Measurements from ENCODE around the gene IPO4. TPM values are rescaled to one million over a fixed set of nuclear protein-coding genes. Genes with fewer than 3 reads are reported as not detected.
A peak's percentile ranks its signal among the peaks of the same experiment; 100 is the strongest.

Gene IPO4
- total and polyA plus RNA-seq, 10 of the 15 experiments (the other 5 are each of a cell fraction or from before 2014, with no cell fraction given) = 7.8 to 139 (median 37.6) TPM

DNA sequence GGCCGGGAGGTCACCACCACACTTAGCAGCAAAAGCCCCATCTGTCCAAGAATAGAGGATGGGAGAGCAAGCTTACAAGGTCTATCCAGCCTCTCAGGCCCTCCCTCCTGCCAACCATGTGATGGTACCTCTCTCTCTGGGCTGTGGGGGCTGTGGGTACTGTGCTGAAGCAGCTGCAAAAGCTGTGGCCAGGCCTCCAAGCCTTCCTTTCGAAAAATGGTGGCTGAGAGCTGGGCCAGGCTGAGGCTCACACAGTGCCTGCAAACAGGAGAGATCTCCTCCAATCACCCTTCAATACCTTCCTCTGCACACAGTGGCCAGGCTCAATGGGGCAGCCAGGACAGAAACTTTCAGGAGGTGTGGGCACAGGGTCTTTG is 1.1 kb downstream of the IPO4 start (continued):
- TF ChIP-seq, protein P1, sequence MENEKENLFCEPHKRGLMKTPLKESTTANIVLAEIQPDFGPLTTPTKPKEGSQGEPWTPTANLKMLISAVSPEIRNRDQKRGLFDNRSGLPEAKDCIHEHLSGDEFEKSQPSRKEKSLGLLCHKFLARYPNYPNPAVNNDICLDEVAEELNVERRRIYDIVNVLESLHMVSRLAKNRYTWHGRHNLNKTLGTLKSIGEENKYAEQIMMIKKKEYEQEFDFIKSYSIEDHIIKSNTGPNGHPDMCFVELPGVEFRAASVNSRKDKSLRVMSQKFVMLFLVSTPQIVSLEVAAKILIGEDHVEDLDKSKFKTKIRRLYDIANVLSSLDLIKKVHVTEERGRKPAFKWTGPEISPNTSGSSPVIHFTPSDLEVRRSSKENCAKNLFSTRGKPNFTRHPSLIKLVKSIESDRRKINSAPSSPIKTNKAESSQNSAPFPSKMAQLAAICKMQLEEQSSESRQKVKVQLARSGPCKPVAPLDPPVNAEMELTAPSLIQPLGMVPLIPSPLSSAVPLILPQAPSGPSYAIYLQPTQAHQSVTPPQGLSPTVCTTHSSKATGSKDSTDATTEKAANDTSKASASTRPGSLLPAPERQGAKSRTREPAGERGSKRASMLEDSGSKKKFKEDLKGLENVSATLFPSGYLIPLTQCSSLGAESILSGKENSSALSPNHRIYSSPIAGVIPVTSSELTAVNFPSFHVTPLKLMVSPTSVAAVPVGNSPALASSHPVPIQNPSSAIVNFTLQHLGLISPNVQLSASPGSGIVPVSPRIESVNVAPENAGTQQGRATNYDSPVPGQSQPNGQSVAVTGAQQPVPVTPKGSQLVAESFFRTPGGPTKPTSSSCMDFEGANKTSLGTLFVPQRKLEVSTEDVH (IDR thresholded peaks at IDR 0.05; ENCODE audit: low read depth, partially characterized antibody) = no peak
- TF ChIP-seq, protein P2, sequence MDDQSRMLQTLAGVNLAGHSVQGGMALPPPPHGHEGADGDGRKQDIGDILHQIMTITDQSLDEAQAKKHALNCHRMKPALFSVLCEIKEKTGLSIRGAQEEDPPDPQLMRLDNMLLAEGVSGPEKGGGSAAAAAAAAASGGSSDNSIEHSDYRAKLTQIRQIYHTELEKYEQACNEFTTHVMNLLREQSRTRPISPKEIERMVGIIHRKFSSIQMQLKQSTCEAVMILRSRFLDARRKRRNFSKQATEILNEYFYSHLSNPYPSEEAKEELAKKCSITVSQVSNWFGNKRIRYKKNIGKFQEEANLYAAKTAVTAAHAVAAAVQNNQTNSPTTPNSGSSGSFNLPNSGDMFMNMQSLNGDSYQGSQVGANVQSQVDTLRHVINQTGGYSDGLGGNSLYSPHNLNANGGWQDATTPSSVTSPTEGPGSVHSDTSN (IDR thresholded peaks at IDR 0.05; ENCODE audit: insufficient replicate concordance, low read depth, low read length) = no peak
- no peak for TF ChIP-seq DPF2 (IDR thresholded peaks at IDR 0.05)
- TF ChIP-seq SMAD5 (IDR thresholded peaks at IDR 0.05; ENCODE audit: low read depth) = no peak
- no peak for TF ChIP-seq ZNF217 (IDR thresholded peaks at IDR 0.05)

DNA sequence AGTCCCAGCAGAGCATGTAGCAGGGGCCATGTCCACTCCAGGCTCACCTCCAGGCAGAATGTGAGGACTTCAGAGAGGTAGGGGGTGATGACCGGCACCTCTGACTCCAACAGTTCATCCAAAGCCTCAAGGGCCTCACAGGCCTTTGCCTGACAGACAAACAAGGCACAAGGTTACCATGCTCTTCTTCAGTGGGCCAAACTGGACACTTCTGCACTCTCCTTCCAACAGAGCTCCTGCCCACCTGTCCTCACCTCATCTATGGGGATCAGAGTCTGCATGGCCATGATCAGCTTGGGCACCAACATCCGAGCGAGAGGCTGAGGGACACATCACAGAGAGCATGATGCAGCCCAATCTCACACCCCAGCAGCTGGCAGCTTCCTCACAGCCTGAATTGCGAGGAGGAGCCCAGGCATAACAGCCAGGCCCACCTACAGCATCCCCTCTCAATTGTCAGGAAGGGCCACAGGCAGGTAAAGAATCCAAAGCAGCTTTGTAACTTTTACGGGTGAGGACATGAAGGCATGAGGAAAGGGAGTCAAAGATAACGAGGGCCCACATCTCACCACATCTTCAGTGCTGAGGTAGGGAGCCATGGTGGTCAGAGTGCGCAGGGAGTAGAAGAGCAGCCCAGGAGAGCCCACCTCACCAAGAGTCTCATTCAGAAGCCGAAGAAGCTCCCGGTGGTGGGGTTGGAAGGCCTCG is 1.6 kb downstream of the IPO4 start:
- Histone ChIP-seq H3K4me1 (ENCODE audit: control insufficient read depth, insufficient read depth, low read length) (0 out of 2 replicates have a peak, but pooled peaks cover 4% of the 10 kb centered on the region), H4K20me1 (ENCODE audit: control insufficient read depth, insufficient read depth) (no peaks in the 10 kb centered on the region), H3K27ac (ENCODE audit: control insufficient read depth, insufficient read depth) (no peak overlapping the region), H3K4me2 (ENCODE audit: control insufficient read depth, insufficient read depth) (peak overlapping the region; percentile 78; the same call in 1 of the 2 replicates), H3K36me3 (ENCODE audit: control insufficient read depth in 2 of 2, insufficient read depth in 2 of 2, low read length in 1 of 2) (peaks cover 17 to 28% of the 10 kb centered on the region in 2 experiments), H3K9ac (ENCODE audit: control insufficient read depth, insufficient read depth, low read length) (no peak overlapping the region; the same call in 1 of the 2 replicates), H3K27me3 (replicated peaks in 1 of 2; ENCODE audit: control insufficient read depth in 2 of 2, insufficient read depth in 2 of 2, low read length in 1 of 2) (no peaks in the 10 kb centered on the region), H3K4me3 (no peak overlapping the region), H3K79me2 (ENCODE audit: control insufficient read depth, insufficient read depth, low read length) (peaks cover 20% of the 10 kb centered on the region), H2AFZ (ENCODE audit: control insufficient read depth, low read depth, low read length) (no peak overlapping the region), H3K9me3 (replicated peaks; ENCODE audit: control insufficient read depth, insufficient read depth, low read length) (no peaks in the 10 kb centered on the region)
- DNase-seq (ENCODE audit: low read depth, low spot score) (no peak), ATAC-seq (no peak), FAIRE-seq (no peak)
- ChIA-PET SMC1A (ENCODE audit: uncharacterized antibody, unreplicated experiment) (interaction anchor here (1.6 kb wide), 1 partner anchor 84 kb away, joined by 3 read pairs; the partner anchor contains the start of gene RABGGTA), POLR2A (interaction anchor here (1.0 to 3.0 kb wide), 4 partner anchors 9 to 56 kb away, joined by 3 to 28 read pairs (median 13); partner anchors contain the start of genes CHMP4A, IRF9, TINF2 and TM9SF1), RAD21 (ENCODE audit: unreplicated experiment) (interaction anchor here (1.1 to 2.8 kb wide), 3 partner anchors 26 to 111 kb away, joined by 3 to 13 read pairs (median 9); partner anchors contain the start of gene IRF9), CTCF (interaction anchor here (0.8 to 1.1 kb wide), 3 partner anchors 26 to 121 kb away, joined by 3 read pairs; partner anchors contain the start of genes CIDEB and IRF9)
- 90% methylated on average over 10 of the region's 10 CpGs for WGBS (ENCODE audit: insufficient coverage, insufficient replicate concordance, low lambda C conversion rate, missing lambda C conversion rate)
- in situ Hi-C loops (cut with MboI) (no loop called here), intact Hi-C loops (cut with micrococcal nuclease; ENCODE audit: unreplicated experiment) (no loop called here)
- BruUV-seq (replicated peaks) = no TSS peak
- no peak for TF ChIP-seq SUPT20H (IDR thresholded peaks at IDR 0.05; ENCODE audit: borderline replicate concordance, control insufficient read depth, low read depth, low read length)
- TF ChIP-seq SMAD5 (IDR thresholded peaks at IDR 0.05; ENCODE audit: low read depth) = no peak
- TF ChIP-seq, protein P3, sequence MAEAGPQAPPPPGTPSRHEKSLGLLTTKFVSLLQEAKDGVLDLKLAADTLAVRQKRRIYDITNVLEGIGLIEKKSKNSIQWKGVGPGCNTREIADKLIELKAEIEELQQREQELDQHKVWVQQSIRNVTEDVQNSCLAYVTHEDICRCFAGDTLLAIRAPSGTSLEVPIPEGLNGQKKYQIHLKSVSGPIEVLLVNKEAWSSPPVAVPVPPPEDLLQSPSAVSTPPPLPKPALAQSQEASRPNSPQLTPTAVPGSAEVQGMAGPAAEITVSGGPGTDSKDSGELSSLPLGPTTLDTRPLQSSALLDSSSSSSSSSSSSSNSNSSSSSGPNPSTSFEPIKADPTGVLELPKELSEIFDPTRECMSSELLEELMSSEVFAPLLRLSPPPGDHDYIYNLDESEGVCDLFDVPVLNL (IDR thresholded peaks at IDR 0.05; ENCODE audit: low read depth, low read length) = no peak
- TF ChIP-seq, protein P4, sequence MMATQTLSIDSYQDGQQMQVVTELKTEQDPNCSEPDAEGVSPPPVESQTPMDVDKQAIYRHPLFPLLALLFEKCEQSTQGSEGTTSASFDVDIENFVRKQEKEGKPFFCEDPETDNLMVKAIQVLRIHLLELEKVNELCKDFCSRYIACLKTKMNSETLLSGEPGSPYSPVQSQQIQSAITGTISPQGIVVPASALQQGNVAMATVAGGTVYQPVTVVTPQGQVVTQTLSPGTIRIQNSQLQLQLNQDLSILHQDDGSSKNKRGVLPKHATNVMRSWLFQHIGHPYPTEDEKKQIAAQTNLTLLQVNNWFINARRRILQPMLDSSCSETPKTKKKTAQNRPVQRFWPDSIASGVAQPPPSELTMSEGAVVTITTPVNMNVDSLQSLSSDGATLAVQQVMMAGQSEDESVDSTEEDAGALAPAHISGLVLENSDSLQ (IDR thresholded peaks at IDR 0.05) = no peak
- TF ChIP-seq HDAC6 (IDR thresholded peaks at IDR 0.05; ENCODE audit: unreplicated experiment) = no peak
- no peak for TF ChIP-seq WRNIP1 (IDR thresholded peaks at IDR 0.05; ENCODE audit: borderline replicate concordance, low read depth, low read length)
- no peak for TF ChIP-seq SRF (IDR thresholded peaks at IDR 0.05; ENCODE audit: low read depth in 2 of 2, low read length in 2 of 2)
- TF ChIP-seq MYC (IDR thresholded peaks at IDR 0.05; ENCODE audit: insufficient read depth, insufficient read length, insufficient replicate concordance, low read length, severe bottlenecking) = no peak
- TF ChIP-seq MTA2 (IDR thresholded peaks at IDR 0.05; ENCODE audit: low read depth) = no peak
- TF ChIP-seq NR2F1 (conservative IDR thresholded peaks at IDR 0.05) = no peak
- TF ChIP-seq PAX8 (IDR thresholded peaks at IDR 0.05) = no peak

Data from GM12878 (cell line).